GM18861 (cell line): ENCODE data around the gene CACNA2D3.
"Not testable (repeated sequence)": the region's sequence is repeated elsewhere in the genome, so short reads cannot be mapped to it uniquely, and the experiment has no call there.

Experiments used
- ATAC-seq: cut with Tn5 transposase; IDR thresholded peaks from one replicate; pipeline ENCODE4 v1.9.1; 2021; ENCODE audit not compliant: unreplicated experiment

Gene CACNA2D3

GRCh38 chr3:54122324-54123002 is at the start of gene CACNA2D3:
CACNA2D3 (plus strand) TSS chr3:54122552.
- no peak for ATAC-seq

DNA sequence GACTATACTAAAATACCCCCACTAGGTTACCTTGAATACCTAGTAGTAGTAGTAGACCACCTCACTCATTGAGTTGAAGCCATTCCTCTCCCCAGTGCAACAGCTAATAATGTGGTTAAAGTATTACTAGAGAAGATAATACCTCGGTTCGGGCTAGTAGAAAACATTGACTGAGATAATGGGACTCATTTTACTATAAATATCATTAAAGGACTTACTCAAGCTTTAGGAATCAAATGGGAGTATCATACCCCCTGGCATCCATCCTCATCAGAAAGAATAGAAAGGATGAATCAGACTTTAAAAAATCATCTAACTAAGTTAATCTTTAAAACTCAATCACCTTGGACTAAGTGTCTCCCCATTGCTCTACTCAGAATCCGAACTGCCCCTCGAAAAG is 49.0 kb upstream of the CACNA2D3 start:
- no peak for ATAC-seq

- ATAC-seq = no peak
Observed at GRCh38 chr3:54079314-54079713, 43.0 kb upstream of the CACNA2D3 start.

- ATAC-seq = no peak
Observed at GRCh38 chr3:54079730-54080325, 42.5 kb upstream of the CACNA2D3 start.

GRCh38 chr3:54083921-54084320 is 38.4 kb upstream of the CACNA2D3 start:
- ATAC-seq = no peak

DNA sequence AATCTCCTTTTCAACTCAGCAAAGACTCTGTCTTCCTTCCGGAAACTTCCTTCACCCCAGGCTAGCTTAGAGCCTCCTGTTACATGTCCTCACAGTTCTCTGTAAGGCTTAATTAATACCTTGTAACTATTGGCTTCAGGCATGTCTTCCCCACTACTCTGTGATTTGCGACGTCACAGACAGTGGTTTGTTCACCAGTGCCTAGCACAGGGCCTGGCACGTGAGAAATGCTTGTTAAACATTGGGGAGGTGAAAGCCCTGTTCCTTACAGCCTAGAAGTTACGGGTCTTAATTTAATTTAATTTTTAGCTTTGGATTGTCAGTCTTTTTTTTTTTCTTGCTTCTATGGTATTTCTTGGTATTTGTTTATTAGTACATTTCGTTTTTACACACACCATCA is 36.4 kb upstream of the CACNA2D3 start:
- ATAC-seq = no peak

GRCh38 chr3:54086652-54087405 is 35.5 kb upstream of the CACNA2D3 start:
- ATAC-seq = no peak

GRCh38 chr3:54087581-54088410 is 34.6 kb upstream of the CACNA2D3 start:
- no peak for ATAC-seq

- no peak for ATAC-seq
Observed at GRCh38 chr3:54093491-54094248, 28.7 kb upstream of the CACNA2D3 start.

- no peak for ATAC-seq
Observed at GRCh38 chr3:54094926-54095325, 27.4 kb upstream of the CACNA2D3 start.

- ATAC-seq = no peak
Observed at GRCh38 chr3:54099381-54099780, 23.0 kb upstream of the CACNA2D3 start.

- ATAC-seq = no peak
Observed at GRCh38 chr3:54104084-54104483, 18.3 kb upstream of the CACNA2D3 start.

GRCh38 chr3:54116129-54116528 is 6.2 kb upstream of the CACNA2D3 start:
- ATAC-seq = not testable (repeated sequence)

GRCh38 chr3:54120657-54121413 is 1.5 kb upstream of the CACNA2D3 start:
- ATAC-seq = peak; percentile 81

DNA sequence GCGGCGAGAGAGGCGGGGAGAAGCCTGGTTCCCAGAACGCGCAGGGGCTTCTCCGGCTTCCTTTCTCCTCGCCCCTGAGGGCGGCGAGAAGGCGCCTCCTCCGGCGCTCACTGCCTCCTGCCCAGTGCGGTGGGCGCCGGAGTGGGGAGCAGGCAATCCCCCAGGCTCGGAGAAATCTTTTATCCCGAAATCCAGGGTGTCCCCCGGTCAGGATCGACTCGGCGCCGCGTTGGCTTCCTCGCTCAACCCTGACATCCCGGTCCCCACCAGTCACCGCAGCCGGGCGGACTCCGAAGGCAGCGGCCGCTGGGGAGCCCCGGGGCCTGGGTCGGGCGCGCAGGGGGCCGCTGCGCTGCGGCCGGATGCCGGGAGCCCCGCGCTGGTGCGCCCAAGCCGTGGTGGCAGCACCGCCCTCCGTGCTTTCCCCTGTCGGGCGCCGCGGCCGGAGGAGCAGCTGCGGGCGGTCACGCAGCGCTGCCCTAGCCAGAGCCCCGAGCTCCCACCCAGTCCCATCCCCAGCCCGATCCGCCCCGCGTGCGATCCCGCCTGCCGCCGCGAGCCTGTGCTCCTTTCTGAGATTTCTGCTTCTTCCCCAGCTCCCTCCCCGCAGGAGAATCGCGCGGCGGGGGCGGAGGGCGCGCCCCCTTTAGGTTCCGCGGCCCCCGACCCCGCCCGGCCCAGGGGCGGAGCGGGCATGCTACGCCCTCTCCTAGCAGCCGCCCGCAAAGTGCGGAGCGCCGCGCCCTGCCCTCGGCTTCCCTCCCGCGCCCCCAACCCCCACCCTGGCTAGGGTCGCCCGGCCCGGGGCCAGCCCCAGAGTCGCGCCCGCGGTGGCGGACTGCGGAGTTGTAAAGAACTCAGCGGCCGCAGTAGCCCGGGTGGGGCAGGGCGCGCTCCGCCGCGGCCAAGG is 683 bp upstream of the CACNA2D3 start:
- no peak for ATAC-seq

DNA sequence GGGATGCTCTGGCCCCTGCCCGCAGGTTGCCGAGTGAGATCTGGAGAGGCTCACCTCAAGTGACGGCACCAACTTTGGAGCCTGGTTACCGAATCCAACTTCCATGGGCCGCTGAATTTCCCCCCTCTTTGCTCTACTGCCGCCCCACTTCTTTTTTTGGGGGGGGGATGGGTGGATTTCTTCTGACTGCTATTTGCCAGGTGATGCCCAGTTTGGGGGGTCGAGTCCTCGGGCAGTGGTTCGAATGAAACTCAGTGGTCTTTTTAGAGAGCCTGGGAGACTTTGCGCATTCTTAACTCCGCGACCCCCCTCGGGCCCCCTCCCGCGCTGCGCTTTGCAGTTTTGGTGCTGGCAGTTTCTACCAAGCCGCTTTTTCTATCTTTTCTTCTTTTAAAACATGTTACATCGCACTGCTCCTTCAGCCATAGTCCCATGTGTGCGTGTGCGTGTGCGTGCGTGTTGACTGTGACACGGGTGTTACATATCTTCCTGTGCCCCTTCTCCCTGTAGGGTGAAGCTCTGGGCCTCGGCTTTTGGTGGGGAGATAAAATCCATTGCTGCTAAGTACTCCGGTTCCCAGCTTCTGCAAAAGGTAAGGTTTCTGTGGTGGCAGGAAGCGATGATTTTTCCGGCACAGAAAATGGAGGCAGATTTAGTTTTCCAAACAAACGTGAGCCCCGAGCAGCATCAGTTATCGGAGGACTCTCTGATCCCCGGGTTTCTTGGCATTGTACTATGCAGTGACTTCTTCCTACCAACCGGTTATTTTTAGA is 837 bp downstream of the CACNA2D3 start:
- no peak for ATAC-seq

DNA sequence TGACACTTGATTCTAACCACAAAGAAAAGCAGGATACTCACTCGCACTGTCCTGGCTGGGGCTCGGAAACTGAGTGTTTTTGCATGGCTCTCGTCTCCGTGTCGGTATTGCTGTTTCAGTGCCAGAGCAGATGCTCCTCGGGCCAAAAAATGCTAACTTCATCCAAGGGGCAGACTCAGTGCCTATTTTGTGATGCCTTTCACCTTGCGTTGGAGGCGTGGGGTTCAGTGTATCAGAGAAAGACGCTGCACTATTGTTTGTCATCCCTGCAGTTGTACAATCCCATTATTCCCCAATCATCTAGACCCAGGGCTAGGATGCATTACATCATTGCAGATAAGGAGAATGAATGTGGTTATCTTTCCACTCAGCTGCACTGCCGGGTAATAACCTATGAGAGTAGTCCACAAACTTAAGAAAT is 1.4 kb downstream of the CACNA2D3 start:
- no peak for ATAC-seq

DNA sequence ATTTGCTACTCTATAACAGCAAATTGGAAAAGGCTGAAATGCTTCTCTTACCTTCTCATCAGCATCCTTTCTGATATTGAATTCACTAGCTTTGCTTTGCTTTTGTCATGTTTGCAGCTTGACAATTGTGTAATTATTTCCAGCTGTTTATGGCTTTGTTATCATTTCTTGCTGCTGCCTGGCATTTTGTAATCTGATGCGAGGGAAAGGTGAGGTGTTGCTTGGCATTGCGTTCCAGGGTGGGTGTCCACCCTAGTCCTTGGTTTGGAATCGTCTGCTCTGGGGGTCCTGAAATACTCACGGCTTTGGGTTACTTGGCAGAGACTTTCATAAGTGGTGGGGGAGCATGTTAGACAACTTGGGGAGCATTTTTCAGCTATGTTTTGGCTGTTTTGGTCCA is 2.9 kb downstream of the CACNA2D3 start:
- ATAC-seq = no peak
